ENCODE results near the gene PRKCH.

The PRKCH gene

GRCh38 chr14:61351477-61351876, 30.1 kb downstream of the PRKCH start:
- DNase-seq (ENCODE audit: low read depth in 1 of 2, low spot score in 1 of 2): no peak
- H3K27me3 ChIP-seq (ENCODE audit: insufficient read depth, poor library complexity, severe bottlenecking): no peaks in the 10 kb centered on the region
- H3K27ac ChIP-seq (replicated peaks): no peak overlapping the region
- TF ChIP-seq REST (IDR thresholded peaks at IDR 0.05; ENCODE audit: insufficient replicate concordance, low read depth) (no peak), GABPA (IDR thresholded peaks at IDR 0.05; ENCODE audit: low read depth) (no peak), SPI1 (IDR thresholded peaks at IDR 0.05; ENCODE audit: borderline replicate concordance, low read depth) (no peak), POLR2AphosphoS5 (IDR thresholded peaks at IDR 0.05; ENCODE audit: low read depth) (no peak), CTCF (IDR thresholded peaks at IDR 0.05; ENCODE audit: insufficient read depth, low read length) (no peak)
- no peak overlapping the region for H3K4me3 ChIP-seq (replicated peaks; ENCODE audit: insufficient read depth, low read length)

- Histone ChIP-seq H3K27ac (replicated peaks) (no peak overlapping the region), H3K27me3 (ENCODE audit: insufficient read depth, poor library complexity, severe bottlenecking) (peaks cover 1% of the 10 kb centered on the region), H3K4me3 (replicated peaks; ENCODE audit: insufficient read depth, low read length) (no peak overlapping the region)
- peak in 1 of 2 experiments; percentile 35 for DNase-seq (ENCODE audit: low read depth in 1 of 2, low spot score in 1 of 2)
- no peak for TF ChIP-seq REST (IDR thresholded peaks at IDR 0.05; ENCODE audit: insufficient replicate concordance, low read depth)
- TF ChIP-seq SPI1 (IDR thresholded peaks at IDR 0.05; ENCODE audit: borderline replicate concordance, low read depth): peak; percentile 67; the same call in 1 of the 2 replicates
Measured at GRCh38 chr14:61355892-61356325, 34.5 kb downstream of the PRKCH start.

GRCh38 chr14:61357123-61357522, 35.7 kb downstream of the PRKCH start:
- H3K27me3 ChIP-seq (ENCODE audit: insufficient read depth, poor library complexity, severe bottlenecking): peaks cover 7% of the 10 kb centered on the region
- H3K4me3 ChIP-seq (replicated peaks; ENCODE audit: insufficient read depth, low read length): no peak overlapping the region
- no peak for DNase-seq (ENCODE audit: low read depth in 1 of 2, low spot score in 1 of 2)
- H3K27ac ChIP-seq (replicated peaks): no peak overlapping the region
- TF ChIP-seq SPI1 (IDR thresholded peaks at IDR 0.05; ENCODE audit: borderline replicate concordance, low read depth): no peak
- TF ChIP-seq GABPA (IDR thresholded peaks at IDR 0.05; ENCODE audit: low read depth): no peak
- no peak for TF ChIP-seq REST (IDR thresholded peaks at IDR 0.05; ENCODE audit: insufficient replicate concordance, low read depth)
- TF ChIP-seq CTCF (IDR thresholded peaks at IDR 0.05; ENCODE audit: insufficient read depth, low read length): no peak
- TF ChIP-seq POLR2AphosphoS5 (IDR thresholded peaks at IDR 0.05; ENCODE audit: low read depth): no peak
